PC-9 (cell line): ENCODE data around the gene CMTM8. TPM values are rescaled to one million over a fixed set of nuclear protein-coding genes. Genes with fewer than 3 reads are reported as not detected.

Experiments used
- BruUV-seq: library from RNA; stranded (reverse); fragments of 400-500 nt; replicated peaks from 2 replicates; lab custom pipeline; 2021; lab: Mats Ljungman, UMichigan
- CTCF ChIA-PET: fragments of 300-600 bp; sonication (Branson Sonifier 250); formaldehyde crosslinking; loops from one replicate; lab custom pipeline; 2022; ENCODE audit warnings: antibody characterized with exemption; lab: Charles Lee
- POLR2A ChIA-PET: fragments of 300-600 bp; sonication (Branson Sonifier 250); formaldehyde crosslinking; loops from one replicate; lab custom pipeline; 2022; ENCODE audit warnings: antibody characterized with exemption; ENCODE audit not compliant: unreplicated experiment; lab: Charles Lee
- DNase-seq, 2 experiments: peaks; one replicate each; pipeline versions ENCODE4 v3.0.0 to v3.0.0-alpha.2; 2015 to 2022; ENCODE audit warnings: mixed read lengths in 1 of 2
- H2AFZ ChIP-seq: fragments of 200-600 bp; sonication (generic); 2 replicates; pipeline ENCODE4 v1.8.1; 2017; ENCODE audit warnings: antibody characterized with exemption
- H3F3A ChIP-seq: fragments of 200-600 bp; sonication (generic); 2 replicates; pipeline ENCODE4 v1.8.1; 2017; ENCODE audit warnings: antibody characterized with exemption, mild to moderate bottlenecking, low read depth; ENCODE audit not compliant: insufficient read depth
- H3K27ac ChIP-seq: fragments of 200-600 bp; sonication (generic); 2 replicates; pipeline ENCODE4 v1.6.1; 2016; ENCODE audit warnings: mixed run types
- H3K27me3 ChIP-seq: fragments of 200-600 bp; sonication (generic); 2 replicates; pipeline ENCODE4 v1.6.1; 2016; ENCODE audit warnings: low read depth, mixed run types; ENCODE audit not compliant: insufficient read depth
- H3K36me3 ChIP-seq: fragments of 200-600 bp; sonication (generic); 2 replicates; pipeline ENCODE4 v1.6.1; 2016; ENCODE audit warnings: low read depth, mixed run types
- H3K4me1 ChIP-seq: fragments of 200-600 bp; sonication (generic); replicated peaks from 2 replicates; pipeline ENCODE4 v1.6.1; 2016; ENCODE audit warnings: mixed run types; ENCODE audit not compliant: insufficient read depth
- H3K4me2 ChIP-seq: fragments of 200-600 bp; sonication (generic); 2 replicates; pipeline ENCODE4 v1.6.1; 2017; ENCODE audit warnings: mixed run types
- H3K4me3 ChIP-seq: fragments of 200-600 bp; sonication (generic); 2 replicates; pipeline ENCODE4 v1.6.1; 2016; ENCODE audit warnings: mixed run types
- H3K79me2 ChIP-seq: fragments of 200-600 bp; sonication (generic); 2 replicates; pipeline ENCODE4 v1.6.1; 2017; ENCODE audit warnings: low read depth, mixed run types
- H3K9me2 ChIP-seq: fragments of 200-600 bp; sonication (generic); 2 replicates; pipeline ENCODE4 v1.8.1; 2017; ENCODE audit warnings: mild to moderate bottlenecking; ENCODE audit not compliant: insufficient read depth
- H3K9me3 ChIP-seq: fragments of 200-600 bp; sonication (generic); 2 replicates; pipeline ENCODE4 v1.8.1; 2016; ENCODE audit warnings: low read depth; ENCODE audit not compliant: insufficient read depth
- H4K20me1 ChIP-seq: fragments of 200-600 bp; sonication (generic); 2 replicates; pipeline ENCODE4 v1.8.1; 2017; ENCODE audit not compliant: insufficient read depth
- EZH2 ChIP-seq: fragments of 200-600 bp; sonication (generic); IDR thresholded peaks from 2 replicates; pipeline ENCODE4 v1.8.0; 2017; ENCODE audit warnings: antibody characterized with exemption, low read depth
- intact Hi-C: fragments of 100-400 bp; cut with micrococcal nuclease; formaldehyde crosslinking; loops from one replicate; pipeline ENCODE4 v1.10.0; 2022; ENCODE audit not compliant: unreplicated experiment
- total RNA-seq: library from RNA; stranded (reverse); gene quantifications from 2 replicates; pipeline ENCODE4 v1.2.3, GENCODE V29; 2021
- TF ChIP-seq, protein P1 (sequence below): fragments of 200-600 bp; sonication (generic); conservative IDR thresholded peaks from 2 replicates; pipeline ENCODE4 v1.6.1; 2017; ENCODE audit warnings: mixed run types, antibody characterized with exemption, mild to moderate bottlenecking, moderate library complexity

The CMTM8 gene
- total RNA-seq, 1 experiment from 2014 or later: 17.8 TPM

DNA sequence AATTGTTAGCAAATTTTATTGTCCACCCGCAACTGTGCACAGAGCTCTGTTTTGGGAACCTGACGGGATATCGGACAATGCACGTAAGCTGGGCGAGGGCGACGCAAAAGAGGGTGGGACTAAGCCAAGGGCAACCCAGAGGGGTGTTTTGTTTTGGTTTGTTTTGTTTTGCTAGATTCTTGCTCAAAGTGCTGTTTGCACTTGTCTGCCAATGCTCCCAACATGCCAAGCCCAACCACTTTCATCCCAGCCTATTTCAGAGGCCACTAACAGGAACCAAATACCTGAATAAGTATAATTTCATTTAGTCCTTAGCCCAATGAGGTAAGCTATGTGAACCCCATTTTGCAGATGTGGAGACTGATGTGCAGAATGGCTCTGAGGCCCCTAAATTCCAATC is 143.4 kb downstream of the CMTM8 start:
- no peaks in the 10 kb centered on the region for H3K79me2 ChIP-seq
- H3K27me3 ChIP-seq: no peaks in the 10 kb centered on the region
- DNase-seq: no peak
- no peaks in the 10 kb centered on the region for H3K9me2 ChIP-seq
- H3K4me2 ChIP-seq: no peak overlapping the region
- H4K20me1 ChIP-seq: no peaks in the 10 kb centered on the region
- H3K4me3 ChIP-seq: no peak overlapping the region
- no peak overlapping the region for H2AFZ ChIP-seq
- no peak for TF ChIP-seq EZH2
- TF ChIP-seq, protein P1, sequence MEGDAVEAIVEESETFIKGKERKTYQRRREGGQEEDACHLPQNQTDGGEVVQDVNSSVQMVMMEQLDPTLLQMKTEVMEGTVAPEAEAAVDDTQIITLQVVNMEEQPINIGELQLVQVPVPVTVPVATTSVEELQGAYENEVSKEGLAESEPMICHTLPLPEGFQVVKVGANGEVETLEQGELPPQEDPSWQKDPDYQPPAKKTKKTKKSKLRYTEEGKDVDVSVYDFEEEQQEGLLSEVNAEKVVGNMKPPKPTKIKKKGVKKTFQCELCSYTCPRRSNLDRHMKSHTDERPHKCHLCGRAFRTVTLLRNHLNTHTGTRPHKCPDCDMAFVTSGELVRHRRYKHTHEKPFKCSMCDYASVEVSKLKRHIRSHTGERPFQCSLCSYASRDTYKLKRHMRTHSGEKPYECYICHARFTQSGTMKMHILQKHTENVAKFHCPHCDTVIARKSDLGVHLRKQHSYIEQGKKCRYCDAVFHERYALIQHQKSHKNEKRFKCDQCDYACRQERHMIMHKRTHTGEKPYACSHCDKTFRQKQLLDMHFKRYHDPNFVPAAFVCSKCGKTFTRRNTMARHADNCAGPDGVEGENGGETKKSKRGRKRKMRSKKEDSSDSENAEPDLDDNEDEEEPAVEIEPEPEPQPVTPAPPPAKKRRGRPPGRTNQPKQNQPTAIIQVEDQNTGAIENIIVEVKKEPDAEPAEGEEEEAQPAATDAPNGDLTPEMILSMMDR: no peak
- ChIA-PET CTCF (interaction anchor here (0.5 kb wide), 1 partner anchor 113 kb away, joined by 3 read pairs; no protein-coding TSS in a partner anchor), POLR2A (no interaction called here)
- no peaks in the 10 kb centered on the region for H3F3A ChIP-seq
- H3K36me3 ChIP-seq: no peaks in the 10 kb centered on the region
- intact Hi-C loops: no loop called here
- no TSS peak for BruUV-seq
- H3K4me1 ChIP-seq: no peaks in the 10 kb centered on the region
- no peaks in the 10 kb centered on the region for H3K9me3 ChIP-seq
- H3K27ac ChIP-seq: no peak overlapping the region

DNA sequence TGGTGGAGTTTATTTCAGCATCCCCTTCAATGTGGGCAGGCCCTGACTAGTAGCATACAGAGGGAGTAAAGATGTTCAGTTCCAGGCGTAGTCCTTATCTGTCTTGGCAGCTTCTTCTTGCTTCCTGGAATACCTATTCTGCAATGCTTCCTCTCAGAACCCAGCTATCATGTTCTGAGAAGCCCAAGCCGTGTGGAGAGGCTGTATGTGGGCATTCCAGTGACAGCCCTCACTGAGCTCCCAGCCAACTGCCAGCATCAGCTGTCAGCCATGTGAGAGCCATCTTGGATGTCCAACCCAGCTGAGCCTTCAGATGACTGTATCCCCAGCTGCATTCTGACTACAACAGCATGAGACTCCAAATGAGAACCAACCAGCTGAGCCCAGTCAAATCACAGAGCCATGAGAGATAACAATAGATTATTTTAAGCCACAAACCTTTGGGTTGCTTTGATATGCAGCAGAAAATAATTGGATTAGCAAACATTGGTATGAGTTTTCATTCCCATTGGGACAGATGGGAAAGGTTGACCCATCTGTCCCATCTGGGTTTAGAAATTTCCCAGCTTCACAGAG is 144.7 kb downstream of the CMTM8 start:
- H3K4me1 ChIP-seq: no peaks in the 10 kb centered on the region
- no peaks in the 10 kb centered on the region for H3K9me3 ChIP-seq
- no peaks in the 10 kb centered on the region for H3K27me3 ChIP-seq
- DNase-seq: no peak
- H3K4me2 ChIP-seq: no peak overlapping the region
- H3K9me2 ChIP-seq: no peaks in the 10 kb centered on the region
- no peak overlapping the region for H3K4me3 ChIP-seq
- ChIA-PET CTCF (interaction anchor here (0.6 kb wide), 1 partner anchor 198 kb away, joined by 21 read pairs; no protein-coding TSS in a partner anchor), POLR2A (no interaction called here)
- no peaks in the 10 kb centered on the region for H3F3A ChIP-seq
- no peak overlapping the region for H2AFZ ChIP-seq
- no peaks in the 10 kb centered on the region for H3K36me3 ChIP-seq
- H3K79me2 ChIP-seq: no peaks in the 10 kb centered on the region
- TF ChIP-seq EZH2: no peak
- TF ChIP-seq, protein P1: no peak
- intact Hi-C loops: no loop called here
- BruUV-seq: no TSS peak
- H4K20me1 ChIP-seq: no peaks in the 10 kb centered on the region
- H3K27ac ChIP-seq: no peak overlapping the region

DNA sequence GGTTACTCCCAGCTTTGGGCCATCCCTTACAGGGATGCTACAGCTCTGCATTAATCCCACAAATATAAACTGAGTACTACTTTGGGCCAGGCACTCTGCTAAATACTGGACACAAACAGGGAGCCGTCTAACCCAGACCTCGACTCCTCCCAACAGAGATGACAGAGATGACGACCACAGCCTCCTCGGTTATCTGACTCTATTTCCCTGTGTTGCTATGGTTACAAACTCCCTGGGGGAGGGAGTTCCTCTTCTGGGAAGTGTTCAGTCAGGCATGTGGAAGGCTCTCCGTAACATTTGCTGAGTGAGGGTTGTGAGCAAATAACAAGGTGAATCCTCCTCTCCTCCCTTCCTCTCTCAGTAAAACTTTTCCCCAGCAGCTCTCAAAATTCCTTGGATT is 146.5 kb downstream of the CMTM8 start:
- no peak overlapping the region for H3K4me2 ChIP-seq
- no peaks in the 10 kb centered on the region for H3F3A ChIP-seq
- ChIA-PET CTCF (no interaction called here), POLR2A (no interaction called here)
- H4K20me1 ChIP-seq: no peaks in the 10 kb centered on the region
- no peak overlapping the region for H3K27ac ChIP-seq
- BruUV-seq: no TSS peak
- TF ChIP-seq, protein P1: no peak
- TF ChIP-seq EZH2: no peak
- no peaks in the 10 kb centered on the region for H3K9me3 ChIP-seq
- no peak overlapping the region for H2AFZ ChIP-seq
- H3K9me2 ChIP-seq: no peaks in the 10 kb centered on the region
- no peaks in the 10 kb centered on the region for H3K36me3 ChIP-seq
- H3K4me3 ChIP-seq: no peak overlapping the region
- DNase-seq: no peak
- H3K27me3 ChIP-seq: no peaks in the 10 kb centered on the region
- intact Hi-C loops: no loop called here
- no peaks in the 10 kb centered on the region for H3K4me1 ChIP-seq
- no peaks in the 10 kb centered on the region for H3K79me2 ChIP-seq
